ENCODE measurements around the gene PSORS1C2.

- TF ChIP-seq POLR2AphosphoS5 (IDR thresholded peaks at IDR 0.05; ENCODE audit: low read depth, low read length) (no peak), EZH2phosphoT487 (IDR thresholded peaks at IDR 0.05; ENCODE audit: borderline replicate concordance, low read depth) (no peak), RAD21 (IDR thresholded peaks at IDR 0.05; ENCODE audit: low read length) (no peak), TCF12 (IDR thresholded peaks at IDR 0.05) (no peak), PBX3 (IDR thresholded peaks at IDR 0.05) (no peak), EP300 (IDR thresholded peaks at IDR 0.05; ENCODE audit: borderline replicate concordance in 1 of 2, low read depth in 1 of 2, low read length in 1 of 2) (no peak), MXI1 (IDR thresholded peaks at IDR 0.05; ENCODE audit: low read depth, low read length) (no peak)
- TF ChIP-seq, protein P1, sequence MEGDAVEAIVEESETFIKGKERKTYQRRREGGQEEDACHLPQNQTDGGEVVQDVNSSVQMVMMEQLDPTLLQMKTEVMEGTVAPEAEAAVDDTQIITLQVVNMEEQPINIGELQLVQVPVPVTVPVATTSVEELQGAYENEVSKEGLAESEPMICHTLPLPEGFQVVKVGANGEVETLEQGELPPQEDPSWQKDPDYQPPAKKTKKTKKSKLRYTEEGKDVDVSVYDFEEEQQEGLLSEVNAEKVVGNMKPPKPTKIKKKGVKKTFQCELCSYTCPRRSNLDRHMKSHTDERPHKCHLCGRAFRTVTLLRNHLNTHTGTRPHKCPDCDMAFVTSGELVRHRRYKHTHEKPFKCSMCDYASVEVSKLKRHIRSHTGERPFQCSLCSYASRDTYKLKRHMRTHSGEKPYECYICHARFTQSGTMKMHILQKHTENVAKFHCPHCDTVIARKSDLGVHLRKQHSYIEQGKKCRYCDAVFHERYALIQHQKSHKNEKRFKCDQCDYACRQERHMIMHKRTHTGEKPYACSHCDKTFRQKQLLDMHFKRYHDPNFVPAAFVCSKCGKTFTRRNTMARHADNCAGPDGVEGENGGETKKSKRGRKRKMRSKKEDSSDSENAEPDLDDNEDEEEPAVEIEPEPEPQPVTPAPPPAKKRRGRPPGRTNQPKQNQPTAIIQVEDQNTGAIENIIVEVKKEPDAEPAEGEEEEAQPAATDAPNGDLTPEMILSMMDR (IDR thresholded peaks at IDR 0.05), result no peak
These were observed 3.2 kb downstream of the PSORS1C2 start for GRCh38 chr6:31135710-31136109.
